Peyer's patch (tissue), 4 donors: ENCODE measurements around the gene UBE2J2.

Experiments used
- CTCF ChIP-seq, 6 experiments: fragments of 450-650 bp in 4 of 6; fragments of 200-600 bp in 2 of 6; sonication (generic) in 1 of 6; IDR thresholded peaks; one replicate each; pipeline ENCODE4 v1.5.1; 2017 to 2019; ENCODE audit warnings: antibody characterized with exemption in 6 of 6, mild to moderate bottlenecking in 3 of 6, moderate library complexity in 1 of 6
- POLR2A ChIP-seq, 2 donors: fragments of 450-650 bp; IDR thresholded peaks; one replicate each; pipeline ENCODE4 v1.5.1; 2017; ENCODE audit warnings: antibody characterized with exemption in 2 of 2, mild to moderate bottlenecking in 2 of 2, moderate library complexity in 2 of 2

DNA sequence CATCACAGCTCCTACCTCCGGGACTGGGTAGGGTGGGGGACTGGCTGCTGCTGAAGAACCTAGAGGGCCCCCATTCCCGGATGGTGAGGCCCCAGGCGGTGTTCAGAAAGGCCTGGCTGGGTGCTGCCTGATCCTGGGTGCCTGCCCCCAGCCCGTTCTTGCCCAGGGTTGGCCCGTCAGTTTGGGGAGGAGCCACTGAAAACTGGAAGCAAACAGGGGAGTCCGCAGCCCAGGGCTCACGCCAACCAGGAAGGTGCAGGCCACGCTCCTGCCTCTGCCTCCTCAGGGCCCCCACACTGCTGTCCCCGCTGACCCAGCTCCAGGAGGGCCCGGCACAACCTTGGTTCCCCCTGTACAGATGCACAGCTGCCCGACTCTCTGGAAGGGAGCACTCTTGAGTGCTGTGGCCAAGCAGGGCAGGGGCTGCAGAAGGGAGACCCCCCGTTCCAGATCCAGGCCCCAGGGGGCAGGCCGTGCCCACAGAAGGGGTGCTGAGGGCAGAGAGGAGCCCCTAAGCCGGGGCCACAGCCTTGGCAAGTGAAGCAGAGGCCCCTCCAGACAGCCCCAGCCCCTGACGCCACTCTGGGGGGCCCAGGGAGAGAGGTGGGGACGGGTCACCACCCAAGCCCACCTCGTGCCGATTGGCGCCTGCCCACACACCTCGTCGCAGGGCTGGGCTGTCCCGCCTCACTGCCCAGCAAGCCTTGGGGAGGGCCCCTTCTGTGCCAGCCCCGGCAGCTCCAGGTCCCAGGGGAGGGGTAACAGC is 32.6 kb downstream of the UBE2J2 start:
- TF ChIP-seq CTCF (IDR thresholded peaks at IDR 0.05): no peak
- TF ChIP-seq POLR2A (IDR thresholded peaks at IDR 0.05): no peak
